ENCODE results near the gene LPAR3. TPM values are rescaled to one million over a fixed set of nuclear protein-coding genes. Genes with fewer than 3 reads are reported as not detected.

LPAR3 gene
- total and polyA plus RNA-seq, 2 of the 4 experiments (the other 2 are of a cell fraction) = 0.09 to 0.18 TPM

DNA sequence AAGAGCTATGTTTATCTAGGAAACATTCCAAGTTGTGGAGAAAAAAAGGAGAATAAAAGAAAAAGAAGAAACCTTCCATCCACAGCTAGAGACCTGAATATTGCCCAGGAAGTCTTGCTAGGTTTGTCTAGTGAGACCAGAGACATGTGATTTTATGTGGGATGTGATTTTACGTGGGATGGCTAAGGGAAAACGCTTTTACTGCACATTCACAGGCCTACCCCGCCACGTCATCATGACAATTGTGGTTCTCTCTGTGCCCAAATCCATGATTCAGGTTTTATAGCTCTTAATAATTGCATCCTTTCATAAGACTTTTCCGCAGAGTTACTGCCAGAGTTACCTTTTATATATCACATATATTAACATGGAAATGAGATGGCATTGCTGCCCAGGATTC is 116.4 kb downstream of the LPAR3 start:
- BruUV-seq (replicated peaks) = no TSS peak
- no peaks in the 10 kb centered on the region for H3K36me3 ChIP-seq (ENCODE audit: control insufficient read depth, insufficient read depth, low read length)
- dilution Hi-C loops (cut with HindIII; ENCODE audit: low sequenced_read_pairs, unreplicated experiment) (no loop called here), in situ Hi-C loops (cut with MboI; ENCODE audit: low sequenced_read_pairs) (loop anchor here (10.0 kb wide), 1 partner anchor 852 kb away; no protein-coding TSS in a partner anchor), intact Hi-C loops (cut with micrococcal nuclease) (no loop called here)
- no peak overlapping the region for H2AFZ ChIP-seq (replicated peaks; ENCODE audit: low read length, poor library complexity)
- ChIA-PET POLR2A (ENCODE audit: unreplicated experiment) (no interaction called here), CTCF (interaction anchor here (1.1 kb wide), 1 partner anchor 23 kb away, joined by 3 read pairs; no protein-coding TSS in a partner anchor)
- no peak overlapping the region for H3K18ac ChIP-seq (ENCODE audit: low read depth, low read length)
- H3K56ac ChIP-seq (ENCODE audit: extremely low read depth, insufficient read depth, low read length) = no peak overlapping the region
- H3K4ac ChIP-seq (ENCODE audit: low read depth, low read length) = no peak overlapping the region
- no peak overlapping the region for H2BK15ac ChIP-seq (ENCODE audit: low read depth, low read length)
- no peak overlapping the region for H4K8ac ChIP-seq (ENCODE audit: low read depth in 2 of 2, low read length in 2 of 2)
- TF ChIP-seq ELK1 (IDR thresholded peaks at IDR 0.05; ENCODE audit: borderline replicate concordance, low read depth, low read length) = no peak
- no peak for TF ChIP-seq POLR2A (IDR thresholded peaks at IDR 0.05; ENCODE audit: low read depth, low read length)
- TF ChIP-seq MAZ (IDR thresholded peaks at IDR 0.05; ENCODE audit: borderline replicate concordance, low read depth, low read length) = no peak
- TF ChIP-seq RAD21 (IDR thresholded peaks at IDR 0.05; ENCODE audit: low read length) = no peak
- no peak for TF ChIP-seq NFE2L2 (IDR thresholded peaks at IDR 0.05; ENCODE audit: low read depth, low read length)
- no peak for TF ChIP-seq MXI1 (IDR thresholded peaks at IDR 0.05; ENCODE audit: borderline replicate concordance, low read depth, low read length)
- H3K14ac ChIP-seq (replicated peaks; ENCODE audit: low read depth, low read length) = no peak overlapping the region
- no peak overlapping the region for H4K91ac ChIP-seq (ENCODE audit: insufficient read depth, low read depth, low read length)
- 60% methylated on average over 1 of the region's 5 CpGs; no CpG with 5 or more reads in 1 of the 2 experiments for WGBS, 2 experiments (ENCODE audit: extremely low coverage in 2 of 2, insufficient read length in 1 of 2)
- H3K79me1 ChIP-seq (ENCODE audit: low read depth in 1 of 2, low read length in 2 of 2) = no peaks in the 10 kb centered on the region
- H2BK20ac ChIP-seq (ENCODE audit: low read depth, low read length) = no peak overlapping the region
- H3K9ac ChIP-seq (ENCODE audit: low read depth, low read length) = no peak overlapping the region
- H3K27ac ChIP-seq (ENCODE audit: insufficient read depth, low read length) = no peak overlapping the region
- H3K4me3 ChIP-seq (ENCODE audit: insufficient read depth, low read depth, low read length) = no peak overlapping the region
- H3K9me1 ChIP-seq (ENCODE audit: insufficient read depth, low read length) = no peaks in the 10 kb centered on the region; the same call in 1 of the 2 replicates
- H3K23ac ChIP-seq (ENCODE audit: low read depth, low read length) = no peak overlapping the region
- H3K4me2 ChIP-seq (ENCODE audit: low read depth, low read length) = no peak overlapping the region
- no peak overlapping the region for H2AK9ac ChIP-seq (replicated peaks; ENCODE audit: low read depth, low read length, poor library complexity)
- H2AK5ac ChIP-seq (ENCODE audit: low read depth, low read length) = no peak overlapping the region
- H3K4me1 ChIP-seq (ENCODE audit: control insufficient read depth, insufficient read depth, low read length) = no peaks in the 10 kb centered on the region
- peaks cover 8% of the 10 kb centered on the region for H3K27me3 ChIP-seq (ENCODE audit: control insufficient read depth, insufficient read depth, low read length)
- H3K9me3 ChIP-seq (ENCODE audit: control insufficient read depth, insufficient read depth, low read length) = no peaks in the 10 kb centered on the region
- no peak for ATAC-seq (ENCODE audit: low read depth)
- no peak overlapping the region for H2BK5ac ChIP-seq (ENCODE audit: low read depth, low read length, poor library complexity, severe bottlenecking)
- H4K20me1 ChIP-seq (ENCODE audit: insufficient read depth, low read length) = no peaks in the 10 kb centered on the region
- H2BK120ac ChIP-seq (ENCODE audit: low read depth, low read length) = no peak overlapping the region
- no peak overlapping the region for H4K5ac ChIP-seq (ENCODE audit: low read depth, low read length)
- DNase-seq = no peak

Measured in IMR-90 (cell line).